ENCODE data around the gene PRR3. TPM values are rescaled to one million over a fixed set of nuclear protein-coding genes. Genes with fewer than 3 reads are reported as not detected.

PRR3 gene
- polyA plus RNA-seq, 1 of the 3 experiments (the other 2 are of a cell fraction): 21.2 TPM

- TF ChIP-seq FOXJ3 (CRISPR knock-in tag; IDR thresholded peaks at IDR 0.05): no peak
Measured at GRCh38 chr6:30554404-30554803, 2.7 kb upstream of the PRR3 start (continued).

- H4K20me1 ChIP-seq (ENCODE audit: insufficient read depth): no peaks in the 10 kb centered on the region
- ChIA-PET POLR2A (interaction anchor here (0.8 to 3.6 kb wide), 5 partner anchors 10 to 60 kb away, joined by 3 to 22 read pairs (median 7); partner anchors contain the start of gene ABCF1), CTCF (interaction anchor here (0.7 to 9.4 kb wide), 9 partner anchors 12 to 88 kb away, joined by 3 to 140 read pairs (median 4); no protein-coding TSS in a partner anchor)
- 20% methylated on average over 18 of the region's 34 CpGs for WGBS (ENCODE audit: low lambda C conversion rate)
- peak overlapping the region; percentile 95 for H3K4me2 ChIP-seq
- no peaks in the 10 kb centered on the region for H3K27me3 ChIP-seq (ENCODE audit: insufficient read depth)
- H3K9ac ChIP-seq: peak overlapping the region; percentile 93
- peak overlapping the region; percentile 90 to 99; a peak in 3 of 4 replicates for H3K27ac ChIP-seq (ENCODE audit: low read depth in 2 of 2, low read length in 1 of 2)
- peaks cover 15 to 17% of the 10 kb centered on the region in 2 experiments for H3K4me1 ChIP-seq (ENCODE audit: control insufficient read depth in 1 of 2, insufficient read depth in 2 of 2, low read depth in 1 of 2, low read length in 1 of 2)
- peaks cover 37% of the 10 kb centered on the region for H3K79me2 ChIP-seq (ENCODE audit: insufficient read depth)
- TF ChIP-seq ELF1 (IDR thresholded peaks at IDR 0.05) (peak; percentile 77), MXI1 (IDR thresholded peaks at IDR 0.05; ENCODE audit: low read depth, low read length) (no peak), GATA2 (CRISPR knock-in tag; IDR thresholded peaks at IDR 0.05) (0 out of 2 replicates have a peak, but pooled peaks have one; percentile 1), NRF1 (IDR thresholded peaks at IDR 0.05; ENCODE audit: low read depth, low read length) (no peak), SMC3 (IDR thresholded peaks at IDR 0.05; ENCODE audit: low read depth, low read length) (no peak)
- no peak for DNase-seq
- H3K4me3 ChIP-seq (ENCODE audit: low read depth in 2 of 2, low read length in 1 of 2): peak overlapping the region; percentile 93 to 99
- H3F3A ChIP-seq (replicated peaks; ENCODE audit: insufficient read depth): peaks cover 10% of the 10 kb centered on the region
- H3K9me3 ChIP-seq: no peaks in the 10 kb centered on the region
- no peaks in the 10 kb centered on the region for H3K9me2 ChIP-seq
- peaks cover 39 to 48% of the 10 kb centered on the region in 2 experiments for H3K36me3 ChIP-seq (replicated peaks in 1 of 2; ENCODE audit: control insufficient read depth in 1 of 2, insufficient read depth in 2 of 2, low read length in 1 of 2)
- H2AFZ ChIP-seq (ENCODE audit: low read depth): peak overlapping the region; percentile 75
Measured at GRCh38 chr6:30554962-30555815, 1.9 kb upstream of the PRR3 start.

- ChIA-PET POLR2A (interaction anchor here (0.8 to 3.6 kb wide), 5 partner anchors 11 to 60 kb away, joined by 3 to 22 read pairs (median 7); partner anchors contain the start of gene ABCF1), CTCF (interaction anchor here (0.7 to 9.4 kb wide), 6 partner anchors 13 to 88 kb away, joined by 3 to 140 read pairs (median 7); no protein-coding TSS in a partner anchor)
- Histone ChIP-seq H3K9ac (peak overlapping the region; percentile 93), H3K36me3 (replicated peaks in 1 of 2; ENCODE audit: control insufficient read depth in 1 of 2, insufficient read depth in 2 of 2, low read length in 1 of 2) (peaks cover 39 to 43% of the 10 kb centered on the region in 2 experiments), H2AFZ (ENCODE audit: low read depth) (peak overlapping the region; percentile 75), H3K4me3 (ENCODE audit: low read depth in 2 of 2, low read length in 1 of 2) (peak overlapping the region; percentile 93 to 99), H3K27me3 (ENCODE audit: insufficient read depth) (no peaks in the 10 kb centered on the region), H3K4me1 (ENCODE audit: control insufficient read depth in 1 of 2, insufficient read depth in 2 of 2, low read depth in 1 of 2, low read length in 1 of 2) (peaks cover 15 to 17% of the 10 kb centered on the region in 2 experiments), H3K9me3 (no peaks in the 10 kb centered on the region), H3K4me2 (peak overlapping the region; percentile 95), H3K79me2 (ENCODE audit: insufficient read depth) (peaks cover 41% of the 10 kb centered on the region), H3K27ac (ENCODE audit: low read depth in 2 of 2, low read length in 1 of 2) (peak overlapping the region; percentile 90 to 99), H4K20me1 (ENCODE audit: insufficient read depth) (no peaks in the 10 kb centered on the region), H3K9me2 (no peaks in the 10 kb centered on the region), H3F3A (replicated peaks; ENCODE audit: insufficient read depth) (peaks cover 10% of the 10 kb centered on the region)
- peak; percentile 85 for DNase-seq
- 2% methylated on average over 10 of the region's 15 CpGs for WGBS (ENCODE audit: low lambda C conversion rate)
- no peak for TF ChIP-seq EP300 (IDR thresholded peaks at IDR 0.05; ENCODE audit: borderline replicate concordance in 1 of 2, low read depth in 1 of 2, low read length in 1 of 2)
- TF ChIP-seq CHD2 (IDR thresholded peaks at IDR 0.05; ENCODE audit: low read length, partially characterized antibody): peak; percentile 56
Measured at GRCh38 chr6:30555816-30556065, 1.4 kb upstream of the PRR3 start.
